Subcutaneous abdominal adipose tissue (tissue), 5 donors: ENCODE measurements around the gene MFSD11.

ENCODE experiments used
- H3K27ac ChIP-seq: one replicate; pipeline ENCODE4 v1.7.0; 2013; ENCODE audit warnings: low read depth, mild to moderate bottlenecking, inconsistent platforms, low read length, moderate library complexity
- H3K27me3 ChIP-seq, 5 donors: one replicate each; pipeline ENCODE4 v1.7.0; 2013; ENCODE audit warnings: low read length in 5 of 5, inconsistent platforms in 1 of 5; ENCODE audit not compliant: control insufficient read depth in 5 of 5, insufficient read depth in 4 of 5
- H3K36me3 ChIP-seq, 5 donors: one replicate each; pipeline ENCODE4 v1.7.0; 2013; ENCODE audit warnings: low read length in 5 of 5; ENCODE audit not compliant: control insufficient read depth in 5 of 5, insufficient read depth in 5 of 5
- H3K4me1 ChIP-seq, 5 donors: one replicate each; pipeline ENCODE4 v1.7.0; 2013; ENCODE audit warnings: low read length in 5 of 5, mild to moderate bottlenecking in 3 of 5, moderate library complexity in 1 of 5; ENCODE audit not compliant: control insufficient read depth in 5 of 5, insufficient read depth in 5 of 5
- H3K4me3 ChIP-seq, 5 donors: one replicate each; pipeline ENCODE4 v1.7.0; 2013; ENCODE audit warnings: low read length in 5 of 5, low read depth in 1 of 5
- H3K9ac ChIP-seq, 5 donors: one replicate each; pipeline ENCODE4 v1.7.0; 2013; ENCODE audit warnings: low read length in 5 of 5, mild to moderate bottlenecking in 4 of 5, moderate library complexity in 3 of 5
- H3K9me3 ChIP-seq, 5 donors: one replicate each; pipeline ENCODE4 v1.7.0; 2013; ENCODE audit warnings: low read length in 5 of 5; ENCODE audit not compliant: control insufficient read depth in 5 of 5
- donor health status: healthy.
- donor health status: healthy.
- donor health status: healthy.
- donor health status: healthy.
- donor health status: healthy.

Gene MFSD11

DNA sequence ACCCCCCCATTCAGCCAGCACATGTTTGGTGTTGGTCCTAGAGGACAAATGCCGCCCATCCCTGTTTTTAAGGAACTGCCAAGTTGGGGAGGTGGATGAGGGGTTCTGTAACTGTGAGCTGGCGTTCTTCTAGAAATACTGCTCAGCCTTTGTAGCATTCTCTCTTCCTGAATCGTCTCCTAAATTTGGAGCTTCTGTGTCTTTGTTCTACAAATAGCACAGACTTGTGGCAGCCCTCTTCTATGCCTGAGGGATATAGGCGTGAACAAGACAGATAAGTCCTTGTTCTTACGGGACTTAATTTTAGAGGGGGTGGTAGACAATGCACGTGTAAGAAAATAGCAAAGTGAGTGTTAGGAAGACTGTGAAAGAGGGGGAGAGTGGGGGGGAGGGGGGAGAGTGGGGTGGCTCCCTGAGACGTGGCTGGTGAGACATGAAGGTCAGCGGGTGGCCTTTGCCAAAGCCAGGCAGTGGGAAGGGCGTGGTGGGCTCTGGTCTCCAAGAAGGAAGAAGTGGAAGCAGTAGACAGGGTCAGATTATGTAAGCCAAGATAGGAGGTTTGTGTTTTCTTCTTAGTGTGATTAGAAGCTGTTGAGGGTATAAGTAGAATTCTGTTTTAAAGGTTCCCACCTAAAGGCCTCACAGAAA is 9.9 kb downstream of the MFSD11 start:
- H3K27me3 ChIP-seq, result no peaks in the 10 kb centered on the region
- no peak overlapping the region for H3K4me3 ChIP-seq
- no peak overlapping the region for H3K27ac ChIP-seq
- H3K36me3 ChIP-seq, result peaks cover 24 to 56% (median 35%) of the 10 kb centered on the region in 5 donors
- H3K9ac ChIP-seq, result no peak overlapping the region
- no peaks in the 10 kb centered on the region for H3K9me3 ChIP-seq
- no peaks in the 10 kb centered on the region for H3K4me1 ChIP-seq

DNA sequence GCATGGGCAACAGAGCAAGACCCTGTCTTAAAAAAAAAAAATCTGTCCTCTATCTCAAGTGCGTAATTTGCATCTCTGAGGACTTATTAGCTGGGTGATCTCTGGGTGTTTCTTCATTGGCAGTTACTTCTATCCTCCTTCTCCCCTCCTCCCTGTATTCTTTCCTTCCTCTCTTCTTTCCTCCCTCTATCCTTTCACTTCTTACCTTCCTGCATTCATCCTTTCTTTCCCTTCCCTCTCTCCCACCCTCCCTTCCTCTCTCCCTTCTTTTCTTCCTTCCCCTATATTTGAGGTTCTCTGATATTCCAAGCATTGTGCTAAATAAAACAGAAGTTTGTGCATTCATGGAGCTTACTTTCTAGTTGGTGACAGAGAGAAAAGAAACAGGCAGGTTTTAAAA is 10.7 kb downstream of the MFSD11 start:
- Histone ChIP-seq H3K9ac (no peak overlapping the region), H3K9me3 (no peaks in the 10 kb centered on the region), H3K27ac (no peak overlapping the region), H3K4me3 (no peak overlapping the region), H3K4me1 (no peaks in the 10 kb centered on the region), H3K36me3 (peaks cover 24 to 62% (median 39%) of the 10 kb centered on the region in 5 donors), H3K27me3 (no peaks in the 10 kb centered on the region)

DNA sequence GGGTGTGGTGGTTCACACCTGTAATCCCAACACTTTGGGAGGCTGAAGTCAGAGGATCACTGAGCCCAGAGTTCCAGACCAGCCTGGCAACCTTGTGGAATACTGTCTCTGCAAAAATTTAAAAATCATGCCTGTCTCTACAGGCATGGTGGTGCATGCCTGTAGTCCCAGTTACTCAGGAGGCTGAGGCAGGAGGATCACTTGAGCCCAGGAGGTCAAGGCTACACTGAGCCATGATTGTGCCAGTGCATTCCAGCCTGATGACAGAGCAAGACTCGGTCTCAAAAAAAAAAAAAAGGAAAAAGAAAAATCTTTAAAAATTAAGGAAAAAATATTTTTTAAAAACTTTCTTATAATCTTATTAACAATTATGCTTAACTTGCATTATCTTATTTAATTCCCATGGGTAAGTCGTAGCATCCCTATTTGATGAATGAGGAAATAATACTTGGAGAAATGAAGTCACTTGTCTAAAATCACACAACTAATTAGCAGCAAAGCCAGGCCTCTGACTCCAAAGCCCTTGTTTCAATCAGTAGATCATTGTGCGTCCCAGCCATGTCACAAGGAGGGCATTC is 13.6 kb downstream of the MFSD11 start:
- no peak overlapping the region for H3K9ac ChIP-seq
- H3K27me3 ChIP-seq, result no peaks in the 10 kb centered on the region
- H3K4me3 ChIP-seq, result no peak overlapping the region
- no peak overlapping the region for H3K27ac ChIP-seq
- no peaks in the 10 kb centered on the region for H3K4me1 ChIP-seq
- peaks cover 5 to 55% (median 24%) of the 10 kb centered on the region in 5 donors for H3K36me3 ChIP-seq
- no peaks in the 10 kb centered on the region for H3K9me3 ChIP-seq

DNA sequence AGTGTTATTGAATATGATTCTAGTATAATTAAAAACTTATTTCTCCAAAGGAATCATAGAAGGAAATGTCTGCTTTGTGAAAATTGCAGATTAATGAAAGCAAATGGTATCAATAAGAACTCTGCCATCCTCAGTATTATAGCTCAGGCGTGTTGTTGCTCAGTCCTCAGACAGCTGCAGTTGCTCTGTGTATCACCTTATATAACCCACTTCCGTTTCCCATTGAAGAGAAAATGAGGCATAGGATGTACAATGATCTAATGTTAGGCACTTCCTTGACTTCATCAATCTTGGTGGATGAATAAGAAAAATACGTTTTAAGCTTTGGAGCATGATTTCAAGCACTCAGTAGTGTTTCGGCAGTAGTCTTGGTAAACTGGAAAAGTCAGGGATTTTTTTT is 14.1 kb downstream of the MFSD11 start:
- Histone ChIP-seq H3K4me1 (no peaks in the 10 kb centered on the region), H3K36me3 (peaks cover 3 to 53% (median 27%) of the 10 kb centered on the region in 5 donors), H3K9me3 (no peaks in the 10 kb centered on the region), H3K27ac (no peak overlapping the region), H3K9ac (no peak overlapping the region), H3K27me3 (no peaks in the 10 kb centered on the region), H3K4me3 (no peak overlapping the region)

DNA sequence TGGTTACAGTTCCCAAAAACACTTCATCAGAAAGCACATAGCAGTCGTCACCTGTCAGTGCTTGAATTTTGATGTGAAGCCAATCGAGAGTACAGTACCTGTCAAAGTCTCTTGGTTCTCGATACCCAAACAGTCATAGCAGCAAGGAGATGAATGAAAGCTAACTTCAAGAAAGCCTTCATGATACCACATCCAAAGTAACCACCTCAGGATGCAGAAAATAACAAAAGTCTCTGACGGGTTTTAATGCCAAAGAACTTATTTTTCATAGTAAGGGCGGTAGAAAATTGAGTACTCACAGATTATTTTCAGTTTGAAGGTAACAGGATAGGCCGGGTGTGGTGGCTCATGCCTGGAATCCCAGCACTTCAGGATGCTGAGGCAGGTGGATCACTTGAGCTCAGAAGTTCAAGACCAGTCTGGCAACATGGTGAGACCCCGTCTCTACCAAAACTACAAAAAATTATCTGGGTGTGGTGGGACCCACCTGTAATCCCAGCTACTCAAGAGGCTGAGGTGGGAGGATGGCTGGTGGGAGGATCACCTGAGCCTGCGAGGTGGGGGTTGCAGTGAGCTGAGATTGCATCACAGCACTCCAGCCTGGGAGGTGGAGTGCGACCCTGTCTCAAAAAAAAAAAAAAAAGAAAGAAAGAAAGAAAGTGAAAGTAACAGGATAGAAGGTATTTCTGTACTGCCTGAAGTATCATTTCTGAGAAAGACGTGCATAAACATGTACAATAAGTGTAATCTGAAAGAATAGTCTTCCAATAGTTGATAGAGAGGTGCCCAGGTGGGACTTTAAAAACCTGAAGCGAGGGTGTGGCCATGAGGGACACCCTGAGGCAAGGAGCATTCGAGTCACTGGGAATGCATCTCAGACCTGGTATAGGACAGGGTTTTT is 15.4 kb downstream of the MFSD11 start:
- H3K27ac ChIP-seq, result no peak overlapping the region
- no peak overlapping the region for H3K9ac ChIP-seq
- peaks cover 3 to 59% (median 28%) of the 10 kb centered on the region in 5 donors for H3K36me3 ChIP-seq
- no peaks in the 10 kb centered on the region for H3K4me1 ChIP-seq
- no peaks in the 10 kb centered on the region for H3K9me3 ChIP-seq
- H3K27me3 ChIP-seq, result no peaks in the 10 kb centered on the region
- H3K4me3 ChIP-seq, result no peak overlapping the region

DNA sequence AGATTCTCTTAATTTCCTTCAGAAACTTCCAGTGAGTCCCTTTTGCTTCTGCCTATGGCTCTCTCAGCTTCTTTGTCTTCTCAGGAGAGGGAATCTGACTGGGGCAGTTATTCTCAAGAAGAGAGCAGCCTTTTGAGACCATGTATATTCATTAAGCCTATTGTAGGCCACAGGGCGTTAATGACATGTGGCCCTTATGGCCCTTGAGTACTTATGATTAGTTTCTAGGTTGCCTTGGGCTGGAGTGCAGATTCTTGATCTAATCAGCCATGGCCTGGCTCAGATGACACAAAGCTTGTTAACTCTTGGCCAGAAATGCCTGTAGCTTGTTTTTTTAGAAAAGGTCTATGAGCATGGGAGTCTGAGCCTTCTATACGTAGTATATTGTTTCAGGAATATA is 17.4 kb downstream of the MFSD11 start:
- Histone ChIP-seq H3K4me3 (no peak overlapping the region), H3K9me3 (no peaks in the 10 kb centered on the region), H3K27me3 (no peaks in the 10 kb centered on the region), H3K27ac (no peak overlapping the region), H3K36me3 (peaks cover 3 to 52% (median 28%) of the 10 kb centered on the region in 5 donors), H3K4me1 (no peaks in the 10 kb centered on the region), H3K9ac (no peak overlapping the region)

DNA sequence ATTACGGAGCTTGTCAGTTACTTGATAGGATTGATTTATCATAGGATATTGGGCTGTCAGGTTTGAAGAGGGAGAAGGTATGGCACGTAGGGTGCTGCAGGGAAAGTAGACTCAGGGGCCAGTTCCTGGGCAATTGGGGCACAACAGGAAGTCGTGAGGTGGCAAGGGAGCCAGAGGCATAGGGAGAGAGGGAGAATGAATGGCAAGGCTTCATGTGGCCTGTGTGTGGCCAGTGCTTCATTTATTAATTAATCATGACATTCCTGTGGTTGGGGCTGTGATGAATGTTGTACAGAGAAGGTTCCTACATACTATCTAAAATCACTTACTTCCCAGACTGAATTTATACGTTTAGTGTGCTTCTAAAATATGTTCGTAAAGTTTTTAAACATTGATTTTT is 19.3 kb downstream of the MFSD11 start:
- Histone ChIP-seq H3K36me3 (peaks cover 3 to 53% (median 26%) of the 10 kb centered on the region in 5 donors), H3K27me3 (no peaks in the 10 kb centered on the region), H3K27ac (no peak overlapping the region), H3K9me3 (no peaks in the 10 kb centered on the region), H3K4me1 (no peaks in the 10 kb centered on the region), H3K4me3 (no peak overlapping the region), H3K9ac (no peak overlapping the region)

DNA sequence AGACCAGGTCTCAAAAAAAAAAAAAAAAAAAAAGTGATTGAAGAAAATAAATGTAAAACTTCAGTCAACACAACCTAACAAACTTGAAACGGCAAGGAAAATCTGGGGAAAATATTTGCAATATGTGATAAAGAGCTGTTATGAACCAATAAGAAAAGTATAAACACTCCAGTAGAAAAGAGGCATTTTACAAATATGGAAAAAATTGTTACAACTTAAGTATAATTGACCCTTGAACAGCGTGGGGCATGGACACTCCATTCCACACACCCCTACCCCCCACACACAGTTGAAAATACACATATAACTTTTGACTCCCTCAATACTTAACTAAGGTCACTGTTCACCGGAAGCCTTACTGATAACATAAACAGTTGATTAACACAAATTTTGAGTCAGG is 20.7 kb downstream of the MFSD11 start:
- Histone ChIP-seq H3K4me3 (no peak overlapping the region), H3K36me3 (peaks cover 3 to 48% (median 20%) of the 10 kb centered on the region in 5 donors), H3K27me3 (no peaks in the 10 kb centered on the region), H3K9me3 (no peaks in the 10 kb centered on the region), H3K4me1 (no peaks in the 10 kb centered on the region), H3K9ac (no peak overlapping the region), H3K27ac (no peak overlapping the region)

DNA sequence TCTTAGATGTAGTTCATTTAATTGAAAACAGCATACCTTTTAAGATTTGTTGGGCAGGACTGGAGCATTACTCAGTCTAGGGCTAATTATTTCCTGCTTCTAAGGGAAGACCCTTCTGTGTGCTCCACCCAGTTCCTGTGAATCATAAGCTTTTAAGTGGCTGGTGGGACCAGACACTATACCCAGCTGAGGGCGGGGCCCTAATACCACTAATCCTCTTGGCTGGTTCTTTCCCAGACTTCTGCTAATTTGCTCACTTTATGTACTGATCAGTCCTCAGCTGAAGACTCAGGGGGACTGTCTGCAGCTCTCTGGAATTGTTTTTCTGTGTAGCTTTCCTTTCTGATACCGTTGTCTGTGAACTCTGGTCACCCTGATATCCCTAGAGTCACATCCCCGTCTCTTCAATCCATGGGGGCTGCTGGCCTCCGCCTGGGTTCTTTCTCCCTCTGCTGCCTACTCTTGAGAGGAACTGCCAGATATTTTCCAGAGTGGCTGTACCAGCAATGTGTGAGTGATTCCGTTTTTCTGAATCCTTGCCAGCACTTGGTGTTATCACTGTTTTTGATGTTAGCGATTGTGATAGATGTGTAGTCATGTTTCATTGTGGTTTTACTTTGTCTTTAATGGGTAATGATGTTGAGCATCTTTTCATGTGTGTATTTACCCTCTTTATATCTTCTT is 35.1 kb downstream of the MFSD11 start:
- Histone ChIP-seq H3K4me3 (no peak overlapping the region), H3K27ac (peak overlapping the region; percentile 6), H3K4me1 (peaks cover 0 to 3% (median 0%) of the 10 kb centered on the region in 5 donors), H3K36me3 (peaks cover 29 to 67% (median 44%) of the 10 kb centered on the region in 5 donors), H3K9ac (no peak overlapping the region), H3K27me3 (no peaks in the 10 kb centered on the region), H3K9me3 (peaks cover 0 to 3% (median 0%) of the 10 kb centered on the region in 5 donors)
